PC-9 (cell line): ENCODE measurements around the gene RO60.

Source experiments
- EZH2 ChIP-seq: fragments of 200-600 bp; sonication (generic); IDR thresholded peaks from 2 replicates; pipeline ENCODE4 v1.8.0; 2017; ENCODE audit warnings: antibody characterized with exemption, low read depth
- TF ChIP-seq, protein P1 (sequence below): fragments of 200-600 bp; sonication (generic); conservative IDR thresholded peaks from 2 replicates; pipeline ENCODE4 v1.6.1; 2017; ENCODE audit warnings: mixed run types, antibody characterized with exemption, mild to moderate bottlenecking, moderate library complexity

DNA sequence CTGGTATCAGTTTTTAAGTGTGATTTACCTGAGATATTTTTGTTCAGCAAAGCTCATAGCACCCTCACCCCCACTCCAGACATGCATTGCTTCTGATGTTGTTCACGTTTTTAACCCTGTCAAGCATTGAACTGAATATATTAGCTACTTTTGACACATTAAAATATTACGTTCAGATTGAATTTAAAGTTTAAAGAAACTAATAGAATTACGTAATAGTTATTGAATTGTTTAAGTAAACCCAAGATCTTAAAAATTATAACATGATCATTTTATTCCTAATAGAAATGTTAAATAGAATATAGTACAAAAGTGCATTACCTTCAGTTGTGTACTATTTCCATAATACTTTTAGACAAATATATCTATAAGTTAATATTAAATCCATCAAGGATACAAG, 26.9 kb downstream of the RO60 start:
- TF ChIP-seq, protein P1, sequence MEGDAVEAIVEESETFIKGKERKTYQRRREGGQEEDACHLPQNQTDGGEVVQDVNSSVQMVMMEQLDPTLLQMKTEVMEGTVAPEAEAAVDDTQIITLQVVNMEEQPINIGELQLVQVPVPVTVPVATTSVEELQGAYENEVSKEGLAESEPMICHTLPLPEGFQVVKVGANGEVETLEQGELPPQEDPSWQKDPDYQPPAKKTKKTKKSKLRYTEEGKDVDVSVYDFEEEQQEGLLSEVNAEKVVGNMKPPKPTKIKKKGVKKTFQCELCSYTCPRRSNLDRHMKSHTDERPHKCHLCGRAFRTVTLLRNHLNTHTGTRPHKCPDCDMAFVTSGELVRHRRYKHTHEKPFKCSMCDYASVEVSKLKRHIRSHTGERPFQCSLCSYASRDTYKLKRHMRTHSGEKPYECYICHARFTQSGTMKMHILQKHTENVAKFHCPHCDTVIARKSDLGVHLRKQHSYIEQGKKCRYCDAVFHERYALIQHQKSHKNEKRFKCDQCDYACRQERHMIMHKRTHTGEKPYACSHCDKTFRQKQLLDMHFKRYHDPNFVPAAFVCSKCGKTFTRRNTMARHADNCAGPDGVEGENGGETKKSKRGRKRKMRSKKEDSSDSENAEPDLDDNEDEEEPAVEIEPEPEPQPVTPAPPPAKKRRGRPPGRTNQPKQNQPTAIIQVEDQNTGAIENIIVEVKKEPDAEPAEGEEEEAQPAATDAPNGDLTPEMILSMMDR = no peak
- no peak for TF ChIP-seq EZH2
